H1 (cell line): ENCODE data around the gene SMOC2. TPM values are rescaled to one million over a fixed set of nuclear protein-coding genes. Genes with fewer than 3 reads are reported as not detected.

ENCODE experiments used
- CBX5 ChIP-seq: fragments of 300-800, 300-1000 bp; sonication (generic); IDR thresholded peaks from 2 replicates; pipeline ENCODE4 v1.7.1; 2016; ENCODE audit warnings: antibody characterized with exemption, low read length, low read depth
- CBX8 ChIP-seq: fragments of 300-800, 300-1000 bp; sonication (generic); IDR thresholded peaks from 2 replicates; pipeline ENCODE4 v1.7.1; 2016; ENCODE audit warnings: low read depth, low read length, borderline replicate concordance
- NANOG ChIP-seq: IDR thresholded peaks from 2 replicates; pipeline ENCODE4 v1.6.1; 2011; ENCODE audit warnings: low read length, low read depth, mild to moderate bottlenecking, inconsistent platforms; ENCODE audit not compliant: insufficient read depth, poor library complexity, severe bottlenecking
- NRF1 ChIP-seq: IDR thresholded peaks from 2 replicates; pipeline ENCODE4 v1.6.1; 2011; ENCODE audit warnings: mild to moderate bottlenecking, low read depth, low read length, improper control_type of control experiment
- POLR2A ChIP-seq, 2 experiments: IDR thresholded peaks; 1 replicate in 1 of 2; 2 replicates in 1 of 2; pipeline ENCODE4 v1.6.1; 2011; ENCODE audit warnings: low read depth in 2 of 2, low read length in 2 of 2, mild to moderate bottlenecking in 2 of 2; ENCODE audit errors: control extremely low read depth in 1 of 2
- ZNF274 ChIP-seq: IDR thresholded peaks from 2 replicates; pipeline ENCODE4 v1.7.0; 2012; ENCODE audit warnings: low read length, borderline replicate concordance; ENCODE audit errors: extremely low read depth
- polyA plus RNA-seq, 7 experiments: library from polyadenylated mRNA; depleted of rRNA in 3 of 7; stranded (reverse) in 5 of 7; unstranded in 2 of 7; fragments of >200 nt in 5 of 7; fragments of 200-250 nt in 2 of 7; gene quantifications; 1 replicate in 5 of 7; 2 replicates in 1 of 7; 4 replicates in 1 of 7; pipeline versions ENCODE4 v1.2.1 to v1.2.3, GENCODE V29; 2011 to 2013; ENCODE audit warnings: missing spikeins in 2 of 7, mixed read lengths in 2 of 7
- total RNA-seq: library from RNA; stranded (reverse); fragmentation: NEBNext Ultra II Directional; extraction: Animal tissue kit (Norgen Biotek cat#: 25700); gene quantifications from 2 replicates; pipeline ENCODE4 v1.2.1, GENCODE V29; 2021

Gene SMOC2
- total and polyA plus RNA-seq, 2 of the 8 experiments (the other 6 are each of a cell fraction or from before 2014, with no cell fraction given), result 7.7 to 8.5 TPM

- TF ChIP-seq POLR2A (IDR thresholded peaks at IDR 0.05; ENCODE audit: control extremely low read depth in 1 of 2, low read depth in 2 of 2, low read length in 2 of 2) (no peak), NANOG (no peak), CBX8 (no peak), NRF1 (no peak), ZNF274 (no peak), CBX5 (no peak)
- TF ChIP-seq, all 59 proteins: peak for 0
Measured at GRCh38 chr6:168557512-168557911, 116.5 kb downstream of the SMOC2 start (continued).
